Inflammatory macrophage (primary cell): ENCODE measurements around the gene CNRIP1.

Source experiments
- DNase-seq, 2 donors: peaks; one replicate each; pipeline ENCODE4 v3.0.0-alpha.2; 2020 to 2022

The CNRIP1 gene

DNA sequence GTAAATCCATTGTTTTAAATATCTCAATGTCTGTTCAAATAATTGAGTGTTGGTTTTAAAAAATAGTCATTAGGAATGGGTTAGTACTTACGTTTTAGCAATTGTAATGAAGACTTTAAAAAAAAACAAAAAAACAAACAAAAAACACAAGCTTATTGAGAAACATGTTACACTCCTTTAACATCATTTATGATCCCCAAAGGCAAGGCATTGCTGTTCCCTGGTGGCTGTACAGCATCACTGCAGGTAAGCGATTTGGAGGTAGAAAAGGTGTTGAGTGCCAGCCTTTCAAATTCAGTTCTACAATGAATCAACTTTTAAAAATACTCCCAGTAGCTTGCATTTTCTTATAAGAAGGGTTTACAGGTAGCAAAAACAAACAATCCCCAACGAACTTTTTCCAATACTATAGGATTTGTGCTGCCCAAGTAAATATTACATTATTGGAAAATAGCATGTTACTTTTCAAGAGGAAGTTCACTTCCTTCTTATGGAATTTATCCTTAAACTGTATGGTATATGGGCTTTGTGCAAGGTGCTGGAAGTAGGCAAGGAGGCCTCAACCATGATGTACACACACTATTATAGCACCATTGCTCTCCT, 27.5 kb downstream of the CNRIP1 start:
- peak; percentile 29 to 39 for DNase-seq

DNA sequence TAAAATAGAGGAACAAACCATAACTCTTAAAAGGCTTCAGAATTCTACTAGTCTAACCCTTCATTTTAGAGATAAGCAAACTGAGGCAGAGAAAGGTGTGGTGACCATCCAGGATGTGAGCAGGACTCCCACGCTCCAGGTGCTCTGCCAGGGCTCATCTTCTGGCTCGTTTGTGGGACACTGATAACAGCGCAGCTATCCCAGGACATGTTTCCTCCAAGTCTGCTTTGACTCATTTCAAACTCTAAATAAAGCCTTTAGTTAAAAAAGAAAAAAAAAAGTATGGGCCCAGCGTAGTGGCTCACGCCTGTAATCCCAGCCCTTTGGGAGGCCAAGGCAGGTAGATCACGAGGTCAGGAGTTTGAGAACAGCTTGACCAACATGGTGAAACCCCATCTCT, 28.4 kb downstream of the CNRIP1 start:
- DNase-seq: no peak

DNA sequence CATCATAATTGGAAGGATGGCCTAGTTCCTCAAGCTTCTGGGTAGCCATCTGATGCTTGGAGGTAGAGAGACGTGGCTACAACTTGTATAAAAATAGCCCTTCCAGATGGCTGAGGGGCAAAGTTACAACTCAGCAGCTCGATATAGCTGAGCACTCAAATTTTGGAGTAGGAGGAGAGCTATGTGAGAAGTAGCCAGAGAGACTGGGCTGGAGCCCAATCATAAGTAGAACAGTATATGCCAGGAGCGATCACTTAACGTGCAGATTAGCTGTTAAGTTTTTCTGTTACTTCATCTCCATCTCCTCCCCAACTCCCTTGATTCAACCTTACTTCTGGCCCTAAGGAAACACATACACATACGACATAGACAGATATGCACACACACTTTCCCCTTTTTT, 28.8 kb downstream of the CNRIP1 start:
- peak in 1 of 2 donors; percentile 10 for DNase-seq

DNA sequence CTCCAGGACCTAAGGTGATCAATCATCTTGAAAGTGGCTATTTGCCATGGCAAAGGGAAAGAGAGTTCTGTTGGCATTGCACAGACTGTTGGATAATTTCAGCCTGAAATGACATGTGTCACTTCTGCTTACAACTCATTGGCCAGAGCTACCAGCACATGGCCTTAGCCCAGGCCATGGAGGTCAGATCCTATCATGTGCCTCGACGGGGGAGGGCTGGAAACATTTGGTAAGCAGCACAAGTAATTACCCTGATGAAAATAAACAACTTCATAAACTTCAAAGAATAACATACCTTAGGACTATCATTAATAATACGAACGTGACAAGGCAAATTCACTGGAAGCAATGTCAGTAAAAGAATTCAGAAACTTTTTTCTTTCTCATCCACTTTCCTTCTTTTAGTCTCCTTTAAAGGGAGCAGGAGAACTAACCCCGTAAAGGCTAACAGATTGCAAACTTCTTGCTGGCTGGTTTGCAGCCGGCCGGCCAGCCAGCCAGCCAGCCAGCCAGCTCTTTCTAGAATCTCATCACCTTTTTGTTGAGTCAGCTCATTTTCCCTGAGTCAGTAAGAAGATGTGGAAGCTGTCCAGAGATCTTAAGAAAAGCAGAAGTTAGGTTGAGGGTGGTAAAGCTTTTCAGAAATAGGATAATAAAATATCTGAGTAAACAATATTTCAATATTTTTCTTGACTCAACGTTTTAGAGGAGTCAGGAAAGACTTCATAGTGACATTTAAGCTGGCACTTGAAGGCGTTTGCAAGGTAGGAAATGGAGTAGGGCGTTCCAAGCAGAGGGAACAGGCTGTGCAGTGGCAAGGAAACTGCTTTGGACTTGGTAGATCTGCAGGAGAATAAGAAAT, 31.9 kb downstream of the CNRIP1 start:
- peak; percentile 78 to 91 for DNase-seq

DNA sequence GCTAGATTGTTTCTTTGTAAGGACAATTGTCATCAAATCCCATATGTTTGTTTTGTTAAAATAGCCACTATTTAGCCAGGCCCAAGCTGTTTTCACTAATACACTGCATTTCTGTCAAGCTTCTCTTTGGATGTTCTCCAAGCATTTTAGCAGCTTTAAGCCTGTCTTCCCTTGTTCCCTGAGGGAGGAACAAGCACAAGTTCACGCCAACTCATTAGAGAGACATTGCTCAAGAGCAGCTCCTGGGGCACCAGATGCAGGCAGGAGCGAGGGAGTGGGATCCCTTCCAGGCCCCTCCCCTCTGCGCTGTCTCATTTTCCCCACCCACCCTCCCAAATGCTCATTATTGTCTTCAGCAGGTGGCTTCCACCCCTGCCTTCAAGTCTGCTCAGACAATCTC, 34.9 kb downstream of the CNRIP1 start:
- DNase-seq: peak; percentile 41 to 50

DNA sequence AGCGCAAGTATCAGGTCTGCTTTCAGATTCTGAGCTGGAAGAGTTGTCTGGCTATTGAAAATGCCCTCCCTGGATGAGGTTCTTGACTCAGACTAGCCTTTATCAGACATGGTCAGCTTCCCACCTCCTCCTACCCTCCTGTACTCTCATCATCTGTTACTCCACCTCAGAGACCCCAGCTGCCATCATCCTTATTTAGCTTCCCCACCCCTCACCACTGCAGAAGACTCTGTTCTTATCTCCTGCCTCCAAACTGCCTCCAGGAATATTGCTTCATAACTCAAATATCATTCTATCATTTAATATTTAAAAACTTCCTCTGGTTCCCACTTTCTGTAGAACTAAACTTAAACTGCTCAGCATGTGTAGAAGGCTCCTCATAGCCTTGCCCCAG, 36.3 kb downstream of the CNRIP1 start:
- no peak for DNase-seq

DNA sequence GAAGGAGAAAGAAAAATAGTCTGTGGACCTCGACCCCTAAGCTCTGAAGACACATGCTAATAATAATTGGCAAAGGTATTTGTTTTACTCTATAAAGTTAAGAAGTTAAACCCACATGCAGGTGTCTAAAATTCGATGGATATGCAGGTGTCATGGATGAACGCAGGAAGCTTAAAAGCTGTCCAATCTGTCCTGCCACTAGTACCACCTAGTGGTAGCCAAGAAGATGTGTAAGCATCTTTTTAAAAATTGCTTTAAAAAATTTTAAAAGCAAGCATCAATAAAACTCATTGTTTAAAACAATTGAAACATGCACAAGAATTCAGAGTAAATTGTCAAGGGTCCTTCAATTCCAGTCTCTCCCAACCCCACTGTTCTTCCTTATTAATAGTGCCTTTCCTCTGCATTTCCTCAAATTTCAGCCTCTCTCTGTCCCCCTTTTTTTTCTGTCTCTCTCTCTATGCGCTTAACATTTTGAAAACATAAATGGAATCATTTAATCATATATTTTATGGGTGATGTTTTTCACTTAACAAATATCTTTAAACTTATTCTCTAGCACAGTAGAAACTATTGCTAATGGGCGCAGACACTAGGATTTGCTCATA, 36.8 kb downstream of the CNRIP1 start:
- DNase-seq: peak; percentile 19 to 30

DNA sequence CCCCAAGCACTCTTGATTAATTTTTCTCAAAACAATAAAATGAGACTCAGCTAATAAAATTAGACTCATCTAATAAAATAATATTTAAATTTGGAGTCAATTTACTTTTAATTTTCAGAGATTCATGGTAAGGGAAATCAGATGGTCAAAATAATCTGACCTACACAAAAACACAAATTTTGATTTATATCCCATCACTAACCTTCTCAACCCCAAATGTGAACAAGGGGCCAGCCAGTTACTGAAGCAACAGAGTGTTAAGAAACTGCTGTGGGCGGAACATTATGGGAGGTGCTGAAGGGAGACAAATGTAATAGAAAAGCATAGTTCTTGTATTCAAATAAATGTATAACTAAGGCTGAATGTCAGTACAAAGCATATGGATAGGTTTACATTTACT, 39.0 kb downstream of the CNRIP1 start:
- DNase-seq: peak; percentile 50 to 53

DNA sequence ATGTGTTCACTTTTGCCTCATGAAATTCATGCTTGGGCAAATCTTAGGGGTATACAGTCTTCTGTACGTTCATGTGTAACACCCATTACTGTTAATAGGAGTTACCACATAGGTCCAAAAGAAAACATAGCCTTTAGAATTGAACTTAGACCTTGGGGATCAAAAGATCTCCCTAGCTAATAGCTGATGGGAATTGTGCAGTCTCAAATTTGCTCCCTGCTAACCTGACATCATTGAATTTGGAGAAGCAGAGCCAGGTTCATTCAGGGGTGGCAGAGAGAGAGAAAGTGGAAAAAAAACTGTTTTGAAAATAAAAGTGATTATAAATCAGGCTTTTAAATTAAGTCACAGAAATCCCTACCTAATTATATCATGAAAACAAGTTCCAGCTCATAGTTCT, 39.4 kb downstream of the CNRIP1 start:
- DNase-seq: no peak

DNA sequence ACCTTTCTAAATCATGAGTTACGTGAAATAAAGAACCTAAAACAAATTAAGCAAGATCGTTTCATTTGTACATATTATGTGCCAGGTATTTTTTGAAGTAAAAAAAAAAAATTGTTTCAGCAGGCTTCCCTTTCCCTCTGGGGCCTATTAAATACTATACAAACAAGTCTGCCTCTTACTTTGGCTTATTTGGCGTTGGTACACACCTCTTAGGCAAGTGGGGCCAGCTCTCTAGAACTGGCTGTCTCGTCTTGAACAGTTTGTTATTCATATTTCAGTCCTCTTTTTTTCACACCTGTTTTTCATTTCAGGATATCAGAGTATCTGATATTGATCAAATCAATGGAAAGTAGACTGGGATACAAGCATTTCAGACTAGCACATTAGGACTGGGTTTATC, 40.1 kb downstream of the CNRIP1 start:
- no peak for DNase-seq

DNA sequence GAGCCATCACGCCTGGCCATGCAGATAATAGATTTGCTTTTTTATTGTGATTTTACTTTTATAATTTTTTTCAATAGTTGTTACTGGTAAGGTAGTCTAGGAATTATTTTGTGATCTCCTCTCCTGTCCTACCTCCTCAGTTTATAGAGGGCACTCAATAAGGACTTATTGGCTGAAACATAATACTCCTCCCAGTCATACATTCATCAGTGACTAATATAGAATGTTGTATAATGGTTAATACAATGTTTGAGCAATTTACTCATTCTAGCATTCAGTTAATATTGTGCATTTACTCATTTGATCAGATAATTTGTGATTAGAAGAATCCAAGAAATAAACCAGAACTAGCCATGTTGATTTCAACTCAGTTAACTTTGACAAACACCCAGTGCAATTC, 41.6 kb downstream of the CNRIP1 start:
- no peak for DNase-seq

DNA sequence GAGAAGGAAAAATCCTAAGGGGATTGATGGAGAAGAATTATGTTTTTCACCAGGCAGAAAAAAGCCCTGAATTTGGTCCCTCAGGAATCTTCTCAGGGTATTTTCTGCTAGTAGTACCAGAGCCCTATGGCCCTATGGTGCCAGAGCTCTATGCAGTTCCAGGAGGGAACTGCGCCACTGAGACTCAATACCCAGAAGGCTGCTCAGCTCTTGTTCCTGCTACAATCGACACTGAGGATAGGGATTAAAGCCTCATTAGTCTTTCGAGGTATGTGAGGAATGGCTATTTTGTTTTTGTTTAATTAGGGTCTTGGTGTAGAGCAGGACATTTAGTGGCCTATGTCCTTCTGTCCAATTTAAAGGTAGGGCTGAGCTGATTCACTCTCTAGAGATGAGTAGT, 45.7 kb downstream of the CNRIP1 start:
- DNase-seq: no peak

DNA sequence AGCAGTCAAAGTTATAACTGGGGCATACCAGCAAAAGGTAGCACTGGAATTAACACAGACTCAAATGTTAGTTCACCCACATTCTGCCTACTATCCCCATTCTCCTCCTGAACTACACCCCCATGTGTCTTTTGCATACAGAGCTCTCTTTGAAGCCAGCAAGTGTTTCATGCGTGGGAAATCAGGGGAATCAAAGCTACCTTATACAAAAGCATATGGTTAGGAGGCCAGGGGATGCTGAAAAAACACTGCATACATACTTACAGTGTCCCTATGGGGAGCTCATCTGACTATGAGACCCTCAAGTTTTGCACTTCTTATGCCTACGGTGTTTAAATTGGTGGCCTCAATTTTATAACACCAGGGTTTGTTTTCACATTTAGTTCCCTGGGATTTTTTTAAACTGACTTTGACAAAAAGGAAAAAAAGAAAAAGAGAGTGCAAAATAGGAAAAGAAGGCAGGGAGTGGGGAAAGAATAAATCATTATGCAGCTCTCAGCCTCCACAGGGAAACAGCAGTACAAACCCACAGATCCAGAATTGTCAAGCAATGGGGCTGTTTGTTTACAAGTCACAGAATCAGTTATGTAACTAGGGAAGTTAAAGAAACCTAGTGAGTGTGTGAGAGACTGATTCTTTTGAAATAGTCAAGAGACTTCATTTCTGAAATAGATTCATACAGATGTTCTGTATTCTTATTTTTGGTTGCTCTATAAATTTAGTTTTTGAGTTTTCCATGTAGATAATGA, 47.3 kb downstream of the CNRIP1 start:
- peak; percentile 77 to 90 for DNase-seq

DNA sequence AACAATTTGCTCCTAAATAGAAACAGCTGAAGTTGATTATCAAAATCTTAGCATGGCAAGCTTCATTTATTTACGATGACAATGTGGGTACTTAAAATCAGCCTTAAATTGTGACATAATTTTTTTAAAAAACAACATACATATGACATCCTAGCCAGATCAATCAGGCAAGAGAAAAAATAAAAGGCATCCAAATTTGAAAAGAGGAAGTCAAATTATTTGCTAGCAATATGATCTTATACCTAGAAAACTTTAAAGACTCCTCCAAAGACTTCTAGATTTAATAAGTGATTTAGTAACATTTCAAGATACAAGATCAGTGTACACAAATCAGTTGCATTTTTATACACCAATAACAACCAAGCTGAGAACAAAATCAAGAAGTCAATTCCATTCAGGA, 53.1 kb downstream of the CNRIP1 start:
- no peak for DNase-seq

DNA sequence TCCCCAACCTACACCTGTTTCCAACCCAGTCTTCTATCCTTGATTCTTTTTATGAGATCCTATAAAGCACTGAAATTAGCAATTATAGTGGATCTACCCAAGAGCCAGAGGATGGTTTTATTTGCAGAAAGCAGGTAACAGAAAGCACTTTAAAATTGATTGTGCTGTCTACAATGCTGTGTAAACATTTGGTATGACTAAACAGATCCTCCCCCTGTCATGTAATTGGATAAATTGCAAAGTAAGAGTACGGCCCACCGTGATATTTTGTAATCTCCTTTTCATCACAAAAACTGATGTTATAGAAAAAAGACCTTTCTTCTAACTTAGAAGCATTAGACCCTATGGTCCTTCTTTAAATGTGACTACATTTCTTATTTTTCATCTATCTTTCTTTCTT, 56.1 kb downstream of the CNRIP1 start:
- DNase-seq: no peak

DNA sequence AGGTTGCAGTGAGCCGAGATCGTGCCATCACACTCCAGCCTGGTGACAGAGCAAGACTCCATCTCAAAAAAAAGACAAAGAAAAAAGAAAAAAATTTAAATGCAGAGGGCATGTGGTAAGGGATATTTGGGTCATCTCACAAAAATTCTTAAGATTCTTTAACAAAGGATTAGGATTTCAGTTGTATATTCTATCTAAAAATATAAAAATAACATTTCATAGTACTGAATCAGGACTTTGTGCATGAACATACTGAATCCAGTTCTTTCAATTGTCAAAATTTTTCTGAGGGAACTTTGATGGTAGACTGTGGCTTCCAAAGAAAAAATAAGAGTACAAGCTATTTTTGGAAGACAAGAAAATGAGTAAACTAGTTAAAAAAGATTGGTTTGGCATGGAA, 60.9 kb downstream of the CNRIP1 start:
- DNase-seq: no peak

DNA sequence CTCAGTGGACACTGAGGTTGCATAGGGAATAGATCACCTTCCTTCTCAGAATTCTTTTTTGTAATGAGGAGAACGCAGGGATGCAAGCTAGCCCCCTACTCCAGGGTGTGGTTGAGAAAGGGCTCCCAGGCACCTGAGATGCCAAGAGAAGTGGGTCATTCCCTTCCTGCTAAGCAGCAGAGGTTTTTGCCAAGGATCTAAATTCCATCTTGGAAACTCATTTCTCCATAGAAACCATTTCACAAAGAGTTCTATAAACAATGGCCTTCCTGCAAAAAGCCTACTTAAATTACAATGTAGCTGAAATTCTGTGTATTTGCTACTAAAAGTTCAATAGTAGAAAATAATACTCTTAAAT, 63.7 kb downstream of the CNRIP1 start:
- DNase-seq: no peak

DNA sequence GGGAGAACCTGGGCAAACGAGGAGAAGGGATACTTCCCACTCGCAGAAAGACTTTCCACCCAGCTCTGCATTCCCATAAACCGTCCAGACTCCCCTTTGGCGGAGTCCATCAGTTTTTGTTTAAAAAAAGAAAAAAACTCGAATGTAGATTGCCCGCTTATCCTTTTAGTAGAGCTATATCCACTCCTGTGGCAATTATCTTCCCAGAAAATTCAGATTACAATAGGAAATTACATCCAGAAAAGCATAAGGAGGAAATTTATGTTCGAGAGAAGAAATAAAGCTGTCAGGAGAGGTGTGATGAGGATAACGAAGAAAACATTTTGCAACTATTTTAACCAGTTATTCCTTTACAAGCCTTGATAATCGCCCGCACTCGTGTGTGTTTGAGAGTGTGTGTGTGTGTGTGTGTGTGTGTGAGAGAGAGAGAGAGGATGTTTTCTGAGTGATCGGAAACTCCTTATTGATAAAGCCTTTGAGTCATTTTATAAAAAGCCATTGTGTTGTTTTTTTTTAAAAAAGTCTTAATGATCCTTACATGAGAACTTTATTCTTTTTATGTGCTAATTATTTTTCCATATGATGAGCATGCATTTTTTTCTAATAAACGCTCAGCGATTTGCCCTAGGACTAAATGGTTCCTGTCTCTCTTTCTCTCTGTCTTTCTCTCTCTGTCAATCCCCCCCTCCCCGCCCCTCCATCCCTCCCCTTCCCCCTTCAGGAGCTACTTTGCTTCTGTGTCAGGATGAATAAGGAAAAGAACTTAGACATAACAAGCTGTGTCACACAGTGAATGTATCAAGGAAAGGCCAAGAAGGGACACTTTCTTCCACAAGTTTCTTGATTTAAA, 66.3 kb downstream of the CNRIP1 start:
- no peak for DNase-seq

DNA sequence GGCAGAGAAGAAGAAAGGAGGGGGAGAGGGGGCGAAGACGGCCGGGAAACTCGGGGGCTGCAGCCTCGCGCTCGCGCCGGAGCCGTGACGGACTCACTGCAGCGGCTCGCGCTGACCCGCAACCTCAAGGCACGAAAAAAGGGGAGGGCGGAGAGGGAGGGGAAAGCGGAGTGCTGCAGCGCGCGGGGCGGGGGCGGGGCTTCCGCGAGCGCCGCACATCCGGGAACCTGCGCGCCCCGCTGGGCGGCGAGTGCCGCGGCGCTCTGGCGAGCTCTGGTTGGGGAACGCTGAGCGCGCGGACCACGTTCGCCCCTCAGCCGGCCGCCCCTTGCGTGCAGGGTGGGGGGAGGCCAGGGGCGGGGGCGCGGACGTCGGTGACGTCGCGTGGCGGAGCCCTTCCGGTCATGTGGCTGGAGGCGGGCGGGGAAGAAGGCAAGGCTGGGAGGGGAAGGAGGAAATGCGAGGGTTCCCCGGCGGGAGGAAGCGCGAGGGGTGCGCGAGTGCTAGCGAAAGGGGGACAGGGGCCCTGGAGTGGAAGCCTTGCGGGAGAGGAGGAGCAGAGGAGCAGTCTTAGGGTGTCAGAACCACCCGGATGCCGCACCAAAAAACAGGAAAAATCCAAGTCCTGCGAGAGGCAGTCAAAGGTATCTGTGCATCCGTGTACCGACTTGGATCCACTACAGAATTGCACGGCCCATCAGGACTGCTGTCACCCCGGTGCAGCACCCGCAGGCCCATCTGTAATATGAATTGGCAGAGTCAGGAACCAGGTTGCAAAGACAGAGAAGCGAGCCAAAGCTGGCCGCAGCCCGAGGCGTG, 67.1 kb downstream of the CNRIP1 start, which contains the start of gene PPP3R1:
PPP3R1 (minus strand) TSS at position 133 of the 819 bp plus-strand sequence. CDS start 405 bp downstream, outside the sequence.
- peak; percentile 96 to 98 for DNase-seq

DNA sequence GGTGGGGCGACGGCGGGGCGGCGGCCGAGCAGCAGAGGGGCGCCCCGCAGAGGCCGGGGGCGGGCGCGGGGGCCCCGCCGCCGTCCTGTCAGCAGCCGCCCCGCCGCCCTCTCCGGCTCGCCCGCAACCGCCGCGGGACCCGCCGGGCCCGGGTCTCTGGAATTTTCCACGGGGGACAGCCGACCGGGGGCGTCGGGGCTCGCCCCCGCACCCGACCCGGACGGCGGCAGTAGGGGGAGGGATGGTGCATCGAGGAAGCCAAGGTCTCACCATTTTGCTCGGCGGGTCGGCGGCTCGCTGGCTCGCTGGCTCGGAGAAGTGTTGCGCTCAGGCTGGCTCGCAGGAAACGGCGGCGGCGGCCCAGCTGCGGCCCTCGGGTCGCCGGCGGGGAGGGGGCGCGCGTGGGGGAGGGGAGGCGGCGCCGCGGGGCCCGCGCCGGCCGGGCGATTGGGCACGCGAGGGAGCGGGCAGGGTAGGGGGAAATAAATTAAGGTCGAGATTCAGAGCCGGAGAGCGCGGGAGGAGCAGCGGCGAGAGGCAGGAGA, 67.8 kb downstream of the CNRIP1 start:
- DNase-seq: peak in 1 of 2 donors; percentile 15
